ENCODE measurements around the gene DGKI. TPM values are rescaled to one million over a fixed set of nuclear protein-coding genes. Genes with fewer than 3 reads are reported as not detected.

DGKI gene
- total and polyA plus RNA-seq, 2 of the 4 experiments (the other 2 are of a cell fraction): 3.9 to 15.8 TPM

DNA sequence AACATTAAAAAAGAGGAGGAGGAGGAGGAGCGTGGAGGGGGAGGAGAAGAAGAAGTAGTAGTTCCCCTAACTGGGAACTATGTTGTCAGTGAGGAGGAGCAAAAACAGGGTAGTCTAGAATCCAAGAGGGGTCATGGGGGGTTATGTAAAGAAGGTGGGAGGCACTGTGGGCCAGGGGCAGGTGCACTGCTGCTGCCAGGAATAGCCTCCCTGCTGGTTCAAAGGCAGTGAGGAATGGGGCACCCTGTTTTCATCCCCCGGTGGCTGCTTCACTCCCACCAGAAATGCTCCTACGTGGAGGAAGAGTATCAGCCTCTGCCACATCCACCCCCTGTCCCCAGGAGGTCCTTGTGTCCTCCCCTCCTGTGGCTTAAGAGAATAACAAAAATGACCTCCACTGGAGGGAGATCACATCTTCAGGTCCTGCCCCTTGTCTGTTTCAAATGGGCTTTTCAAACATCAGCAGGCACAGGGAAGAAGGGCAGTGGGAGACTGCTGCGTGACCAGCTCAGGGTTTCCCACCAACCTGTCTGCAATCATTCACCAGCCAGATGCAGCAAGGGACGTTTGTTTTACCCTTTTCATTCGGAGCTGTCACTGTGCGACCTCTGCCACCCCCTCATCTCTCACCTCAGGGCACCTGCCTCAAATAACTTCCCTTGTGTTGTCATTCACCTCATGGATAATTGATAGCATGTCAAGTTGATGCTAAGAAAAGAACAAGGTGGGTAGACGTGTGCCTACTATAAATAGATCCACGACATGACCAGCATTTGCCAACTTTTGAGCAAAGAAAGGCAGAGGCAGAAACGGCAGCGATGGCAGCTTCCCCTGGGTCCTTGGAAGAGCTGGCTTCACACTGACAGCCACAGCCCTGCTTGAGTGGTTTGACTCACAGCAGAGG, 92.6 kb downstream of the DGKI start:
- Histone ChIP-seq H3K23ac (ENCODE audit: low read depth, low read length) (peak overlapping the region; percentile 42; the same call in 1 of the 2 replicates), H3K27me3 (ENCODE audit: control insufficient read depth, insufficient read depth, low read length) (no peaks in the 10 kb centered on the region), H4K8ac (ENCODE audit: low read depth in 2 of 2, low read length in 2 of 2) (no peak overlapping the region), H3K4me2 (ENCODE audit: low read depth, low read length) (no peak overlapping the region), H3K79me1 (ENCODE audit: low read depth in 1 of 2, low read length in 2 of 2) (no peaks in the 10 kb centered on the region; a peak in 1 of 4 replicates), H3K9me3 (ENCODE audit: control insufficient read depth, insufficient read depth, low read length) (no peaks in the 10 kb centered on the region), H2BK20ac (ENCODE audit: low read depth, low read length) (0 out of 2 replicates have a peak overlapping the region, but pooled peaks have one; percentile 25), H3K56ac (ENCODE audit: extremely low read depth, insufficient read depth, low read length) (no peak overlapping the region), H2BK5ac (ENCODE audit: low read depth, low read length, poor library complexity, severe bottlenecking) (no peak overlapping the region), H2AFZ (replicated peaks; ENCODE audit: low read length, poor library complexity) (peak overlapping the region; percentile 1), H3K4me1 (ENCODE audit: control insufficient read depth, insufficient read depth, low read length) (peaks cover 2% of the 10 kb centered on the region; the same call in 1 of the 2 replicates), H3K18ac (ENCODE audit: low read depth, low read length) (no peak overlapping the region), H4K91ac (ENCODE audit: insufficient read depth, low read depth, low read length) (no peak overlapping the region), H3K4me3 (ENCODE audit: insufficient read depth, low read depth, low read length) (no peak overlapping the region), H4K20me1 (ENCODE audit: insufficient read depth, low read length) (no peaks in the 10 kb centered on the region), H3K14ac (replicated peaks; ENCODE audit: low read depth, low read length) (no peak overlapping the region), H2BK15ac (ENCODE audit: low read depth, low read length) (no peak overlapping the region), H2AK5ac (ENCODE audit: low read depth, low read length) (no peak overlapping the region; the same call in 1 of the 2 replicates), H3K36me3 (ENCODE audit: control insufficient read depth, insufficient read depth, low read length) (no peaks in the 10 kb centered on the region), H3K9me1 (ENCODE audit: insufficient read depth, low read length) (no peaks in the 10 kb centered on the region), H2AK9ac (replicated peaks; ENCODE audit: low read depth, low read length, poor library complexity) (peak overlapping the region; percentile 18), H3K27ac (ENCODE audit: insufficient read depth, low read length) (no peak overlapping the region), H3K4ac (ENCODE audit: low read depth, low read length) (peak overlapping the region; percentile 10; the same call in 1 of the 2 replicates), H2BK120ac (ENCODE audit: low read depth, low read length) (no peak overlapping the region), H3K9ac (ENCODE audit: low read depth, low read length) (no peak overlapping the region), H4K5ac (ENCODE audit: low read depth, low read length) (no peak overlapping the region)
- WGBS, 2 experiments (ENCODE audit: extremely low coverage in 2 of 2, insufficient read length in 1 of 2): 34% methylated on average over 2 of the region's 11 CpGs; no CpG with 5 or more reads in 1 of the 2 experiments
- in situ Hi-C loops (cut with MboI; ENCODE audit: low sequenced_read_pairs): no loop called here
- dilution Hi-C loops (cut with HindIII; ENCODE audit: low sequenced_read_pairs, unreplicated experiment): no loop called here
- ATAC-seq (ENCODE audit: low read depth): 0 out of 2 replicates have a peak, but pooled peaks have one; percentile 27
- ChIA-PET POLR2A (ENCODE audit: unreplicated experiment) (no interaction called here), CTCF (no interaction called here)
- DNase-seq: peak; percentile 17
- BruUV-seq (replicated peaks): no TSS peak
- TF ChIP-seq, protein P1, sequence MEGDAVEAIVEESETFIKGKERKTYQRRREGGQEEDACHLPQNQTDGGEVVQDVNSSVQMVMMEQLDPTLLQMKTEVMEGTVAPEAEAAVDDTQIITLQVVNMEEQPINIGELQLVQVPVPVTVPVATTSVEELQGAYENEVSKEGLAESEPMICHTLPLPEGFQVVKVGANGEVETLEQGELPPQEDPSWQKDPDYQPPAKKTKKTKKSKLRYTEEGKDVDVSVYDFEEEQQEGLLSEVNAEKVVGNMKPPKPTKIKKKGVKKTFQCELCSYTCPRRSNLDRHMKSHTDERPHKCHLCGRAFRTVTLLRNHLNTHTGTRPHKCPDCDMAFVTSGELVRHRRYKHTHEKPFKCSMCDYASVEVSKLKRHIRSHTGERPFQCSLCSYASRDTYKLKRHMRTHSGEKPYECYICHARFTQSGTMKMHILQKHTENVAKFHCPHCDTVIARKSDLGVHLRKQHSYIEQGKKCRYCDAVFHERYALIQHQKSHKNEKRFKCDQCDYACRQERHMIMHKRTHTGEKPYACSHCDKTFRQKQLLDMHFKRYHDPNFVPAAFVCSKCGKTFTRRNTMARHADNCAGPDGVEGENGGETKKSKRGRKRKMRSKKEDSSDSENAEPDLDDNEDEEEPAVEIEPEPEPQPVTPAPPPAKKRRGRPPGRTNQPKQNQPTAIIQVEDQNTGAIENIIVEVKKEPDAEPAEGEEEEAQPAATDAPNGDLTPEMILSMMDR (conservative IDR thresholded peaks at IDR 0.05; ENCODE audit: low read depth, low read length): no peak
- TF ChIP-seq, protein P2, sequence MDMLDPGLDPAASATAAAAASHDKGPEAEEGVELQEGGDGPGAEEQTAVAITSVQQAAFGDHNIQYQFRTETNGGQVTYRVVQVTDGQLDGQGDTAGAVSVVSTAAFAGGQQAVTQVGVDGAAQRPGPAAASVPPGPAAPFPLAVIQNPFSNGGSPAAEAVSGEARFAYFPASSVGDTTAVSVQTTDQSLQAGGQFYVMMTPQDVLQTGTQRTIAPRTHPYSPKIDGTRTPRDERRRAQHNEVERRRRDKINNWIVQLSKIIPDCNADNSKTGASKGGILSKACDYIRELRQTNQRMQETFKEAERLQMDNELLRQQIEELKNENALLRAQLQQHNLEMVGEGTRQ (IDR thresholded peaks at IDR 0.05; ENCODE audit: low read depth, low read length): no peak
- intact Hi-C loops (cut with micrococcal nuclease): no loop called here
